GM12878 (cell line): ENCODE results near the gene C1QL1. TPM values are rescaled to one million over a fixed set of nuclear protein-coding genes. Genes with fewer than 3 reads are reported as not detected.

ENCODE experiments used
- ATAC-seq: fragments of 200-7000 bp; cut with Tn5 transposase; 3 replicates; pipeline ENCODE4 v1.9.1; 2020; ENCODE audit warnings: mild to moderate bottlenecking, moderate library complexity
- BruUV-seq: library from RNA; stranded (reverse); fragments of 400-500 nt; replicated peaks from 2 replicates; lab custom pipeline; 2021; lab: Mats Ljungman, UMichigan
- CTCF ChIA-PET: fragments of 300-600 bp; sonication (Branson Sonifier 250); formaldehyde crosslinking; extraction: SDS; loops from one replicate; lab custom pipeline; 2021; ENCODE audit warnings: inconsistent platforms; lab: Yijun Ruan, JAX
- POLR2A ChIA-PET: fragments of 350-600 bp; formaldehyde crosslinking; extraction: SDS; loops from one replicate; lab custom pipeline; 2021; ENCODE audit warnings: inconsistent platforms; lab: Charles Lee
- RAD21 ChIA-PET: fragments of 300-600 bp; sonication (Branson Sonifier 250); formaldehyde crosslinking; loops from one replicate; lab custom pipeline; 2023; ENCODE audit warnings: antibody characterized with exemption; ENCODE audit not compliant: unreplicated experiment; lab: Charles Lee
- SMC1A ChIA-PET: fragments of 300-600 bp; sonication (Branson Sonifier 250); formaldehyde crosslinking; loops from one replicate; lab custom pipeline; 2023; ENCODE audit not compliant: unreplicated experiment, uncharacterized antibody; lab: Charles Lee
- DNase-seq: peaks from one replicate; pipeline ENCODE4 v3.0.0-alpha.2; 2011; ENCODE audit warnings: low read depth, low spot score
- FAIRE-seq: peaks from 3 replicates; lab custom pipeline; 2011; peaks lifted over from hg19 to GRCh38; lab: Jason Lieb, UNC
- H2AFZ ChIP-seq: 2 replicates; pipeline ENCODE4 v1.6.0; 2011; ENCODE audit warnings: low read depth, low read length, control low read depth; ENCODE audit not compliant: control insufficient read depth
- H3K27ac ChIP-seq: 2 replicates; pipeline ENCODE4 v1.5.1; 2011; ENCODE audit warnings: control low read depth; ENCODE audit not compliant: control insufficient read depth, insufficient read depth
- H3K27me3 ChIP-seq, 2 experiments: replicated peaks in 1 of 2; 2 replicates each; pipeline versions ENCODE4 v1.6.0 to v1.6.1; 2011; ENCODE audit warnings: low read length in 1 of 2; ENCODE audit not compliant: control insufficient read depth in 2 of 2, insufficient read depth in 2 of 2
- H3K36me3 ChIP-seq, 2 experiments: 2 replicates each; pipeline ENCODE4 v1.5.1; 2011; ENCODE audit warnings: low read length in 1 of 2; ENCODE audit not compliant: control insufficient read depth in 2 of 2, insufficient read depth in 2 of 2
- H3K4me1 ChIP-seq: 2 replicates; pipeline ENCODE4 v1.6.1; 2011; ENCODE audit warnings: mild to moderate bottlenecking, low read length, moderate library complexity, mixed read lengths; ENCODE audit not compliant: control insufficient read depth, insufficient read depth
- H3K4me2 ChIP-seq: 2 replicates; pipeline ENCODE4 v1.6.0; 2011; ENCODE audit warnings: control low read depth; ENCODE audit not compliant: control insufficient read depth, insufficient read depth
- H3K4me3 ChIP-seq: fragments of 200-600 bp; sonication (generic); 2 replicates; pipeline ENCODE4 v1.5.1; 2016
- H3K79me2 ChIP-seq: 2 replicates; pipeline ENCODE4 v1.6.0; 2011; ENCODE audit warnings: low read length; ENCODE audit not compliant: control insufficient read depth, insufficient read depth
- H3K9ac ChIP-seq: 2 replicates; pipeline ENCODE4 v1.8.0; 2011; ENCODE audit warnings: low read length, control low read depth, mixed read lengths; ENCODE audit not compliant: control insufficient read depth, insufficient read depth
- H3K9me3 ChIP-seq: replicated peaks from 3 replicates; pipeline ENCODE4 v1.5.1; 2011; ENCODE audit warnings: mild to moderate bottlenecking, low read length; ENCODE audit not compliant: control insufficient read depth, insufficient read depth
- H4K20me1 ChIP-seq: 2 replicates; pipeline ENCODE4 v1.6.0; 2011; ENCODE audit not compliant: control insufficient read depth, insufficient read depth
- CHD2 ChIP-seq: IDR thresholded peaks from 2 replicates; pipeline ENCODE4 v1.6.1; 2011; ENCODE audit warnings: low read depth, low read length, improper control_type of control experiment, borderline replicate concordance
- CREM ChIP-seq: IDR thresholded peaks from 2 replicates; pipeline ENCODE4 v1.6.1; 2014; ENCODE audit warnings: antibody characterized with exemption, low read depth
- EGR1 ChIP-seq, 2 experiments: IDR thresholded peaks; 1 replicate in 1 of 2; 2 replicates in 1 of 2; pipeline ENCODE4 v1.6.1; 2011 to 2012; ENCODE audit warnings: low read depth in 2 of 2, low read length in 2 of 2, borderline replicate concordance in 1 of 2, mild to moderate bottlenecking in 1 of 2, moderate library complexity in 1 of 2
- HCFC1 ChIP-seq: fragments of 150-350 bp; IDR thresholded peaks from 2 replicates; pipeline ENCODE4 v1.6.1; 2014; ENCODE audit warnings: low read length
- MEF2B ChIP-seq: fragments of 450-650 bp; IDR thresholded peaks from 2 replicates; pipeline ENCODE4 v1.6.1; 2018; ENCODE audit warnings: mild to moderate bottlenecking, moderate library complexity; ENCODE audit not compliant: partially characterized antibody, poor library complexity, severe bottlenecking
- RB1 ChIP-seq: fragments of 450-650 bp; formaldehyde crosslinking; IDR thresholded peaks from 2 replicates; pipeline ENCODE4 v1.6.1; 2017; ENCODE audit warnings: mild to moderate bottlenecking, borderline replicate concordance
- REST ChIP-seq: IDR thresholded peaks from 2 replicates; pipeline ENCODE4 v1.6.1; 2012; ENCODE audit warnings: mild to moderate bottlenecking, low read depth, low read length
- SIX5 ChIP-seq: IDR thresholded peaks from 2 replicates; pipeline ENCODE4 v1.6.1; 2011; ENCODE audit warnings: mild to moderate bottlenecking, low read depth, low read length, moderate library complexity; ENCODE audit not compliant: severe bottlenecking
- ZBTB40 ChIP-seq: fragments of 450-650 bp; IDR thresholded peaks from 2 replicates; pipeline ENCODE4 v1.6.1; 2016; ENCODE audit warnings: mild to moderate bottlenecking, moderate library complexity, borderline replicate concordance
- ZNF622 ChIP-seq: fragments of 450-650 bp; IDR thresholded peaks from 2 replicates; pipeline ENCODE4 v1.6.1; 2017; ENCODE audit warnings: mild to moderate bottlenecking, inconsistent platforms
- ZNF687 ChIP-seq: fragments of 450-650 bp; IDR thresholded peaks from 2 replicates; pipeline ENCODE4 v1.6.1; 2017; ENCODE audit warnings: mild to moderate bottlenecking, moderate library complexity
- ZZZ3 ChIP-seq: IDR thresholded peaks from 2 replicates; pipeline ENCODE4 v1.6.1; 2011; ENCODE audit warnings: low read depth; ENCODE audit not compliant: control insufficient read depth, insufficient read length
- WGBS: methylation state at CpG from one replicate; pipeline ENCODE4 v1.1.6; 2016; ENCODE audit warnings: low lambda C conversion rate; ENCODE audit not compliant: insufficient replicate concordance, insufficient coverage; ENCODE audit errors: missing lambda C conversion rate; 5-methylcytosine and 5-hydroxymethylcytosine counted together
- in situ Hi-C: fragments of 300-500 bp; cut with MboI; formaldehyde crosslinking; loops from 9 replicates; pipeline ENCODE4 v1.14.3; 2018; ENCODE audit warnings: mixed read lengths
- intact Hi-C: fragments of 100-400 bp; cut with micrococcal nuclease; formaldehyde crosslinking; loops from one replicate; pipeline ENCODE4 v1.14.2; 2022; ENCODE audit not compliant: unreplicated experiment
- polyA plus RNA-seq, 11 experiments: library from polyadenylated mRNA; depleted of rRNA in 4 of 11; unstranded in 6 of 11; stranded (reverse) in 5 of 11; fragments of >200 nt; fragmentation: Nextera tagmentation in 4 of 11; fragmentation: Illumina TruSeq in 1 of 11; extraction: Ambion mirVana in 4 of 11; extraction: Trizol in 1 of 11; gene quantifications; 1 replicate in 1 of 11; 2 replicates in 10 of 11; pipeline versions ENCODE4 v1.2.1 to v1.2.3, GENCODE V29; 2011 to 2016; ENCODE audit warnings: inconsistent platforms in 2 of 11, missing spikeins in 2 of 11, low read depth in 1 of 11
- total RNA-seq, 4 experiments: library from RNA; depleted of rRNA in 3 of 4; stranded (reverse); fragments of >200 nt in 3 of 4; fragmentation: Illumina TruSeq in 1 of 4; extraction: Trizol in 1 of 4; gene quantifications; 2 replicates each; pipeline versions ENCODE4 v1.2.1 to v1.2.3, GENCODE V29; 2013 to 2021

C1QL1 gene
- total and polyA plus RNA-seq, 10 of the 15 experiments (the other 5 are each of a cell fraction or from before 2014, with no cell fraction given), result not detected

GRCh38 chr17:44916781-44917241 is 51.3 kb downstream of the C1QL1 start:
- CTCF ChIA-PET, result interaction anchor here (1.4 to 6.9 kb wide), 3 partner anchors 103 to 214 kb away, joined by 6 to 156 read pairs (median 82); partner anchors contain the start of genes ACBD4 and PLCD3
- H2AFZ ChIP-seq, result no peak overlapping the region
- intact Hi-C loops, result no loop called here
- no peaks in the 10 kb centered on the region for H3K36me3 ChIP-seq
- FAIRE-seq (no peak), DNase-seq (no peak), ATAC-seq (no peak)
- peaks cover 0 to 3% of the 10 kb centered on the region in 2 experiments; a peak in 3 of 4 replicates for H3K27me3 ChIP-seq
- no peak overlapping the region for H3K4me2 ChIP-seq
- RAD21 ChIA-PET, result interaction anchor here (0.7 kb wide), 1 partner anchor 248 kb away, joined by 3 read pairs; no protein-coding TSS in a partner anchor
- BruUV-seq, result no TSS peak
- H3K9me3 ChIP-seq, result no peaks in the 10 kb centered on the region
- H3K4me1 ChIP-seq, result peaks cover 12% of the 10 kb centered on the region
- no peaks in the 10 kb centered on the region for H3K79me2 ChIP-seq
- POLR2A ChIA-PET, result interaction anchor here (0.6 kb wide), 1 partner anchor 10 kb away, joined by 4 read pairs; no protein-coding TSS in a partner anchor
- H4K20me1 ChIP-seq, result no peaks in the 10 kb centered on the region
- H3K27ac ChIP-seq, result no peak overlapping the region
- H3K4me3 ChIP-seq, result no peak overlapping the region
- no peak overlapping the region for H3K9ac ChIP-seq
- SMC1A ChIA-PET, result interaction anchor here (1.1 to 6.5 kb wide), 2 partner anchors 17 to 104 kb away, joined by 3 to 90 read pairs; a partner anchor contains a TSS
- WGBS, result 63% methylated on average over 10 of the region's 10 CpGs
- in situ Hi-C loops, result no loop called here
- TF ChIP-seq MEF2B (no peak), SIX5 (no peak), EGR1 (IDR thresholded peaks at IDR 0.05; ENCODE audit: borderline replicate concordance in 1 of 2, low read depth in 2 of 2, low read length in 2 of 2) (no peak), ZNF622 (no peak), CREM (no peak), ZZZ3 (no peak), REST (no peak), ZBTB40 (no peak), HCFC1 (no peak), ZNF687 (no peak), CHD2 (no peak), RB1 (no peak)
